Sigmoid colon (tissue), 7 donors: ENCODE results near the gene PRICKLE4. TPM values are rescaled to one million over a fixed set of nuclear protein-coding genes. Genes with fewer than 3 reads are reported as not detected.

Source experiments
- DNase-seq: peaks from one replicate; pipeline ENCODE4 v3.0.0-alpha.2; 2019
- H3K27ac ChIP-seq, 4 donors: fragments of 200-600 bp; sonication (generic); one replicate each; pipeline ENCODE4 v1.5.1; 2016 to 2019; ENCODE audit warnings: mild to moderate bottlenecking in 1 of 4
- H3K27me3 ChIP-seq, 3 donors: fragments of 200-600 bp; sonication (generic); one replicate each; pipeline ENCODE4 v1.5.1; 2019; ENCODE audit warnings: mild to moderate bottlenecking in 1 of 3
- H3K36me3 ChIP-seq, 4 donors: fragments of 200-600 bp; sonication (generic); one replicate each; pipeline ENCODE4 v1.5.1; 2016 to 2019
- H3K4me1 ChIP-seq, 4 donors: fragments of 200-600 bp; sonication (generic); one replicate each; pipeline ENCODE4 v1.5.1; 2017 to 2019
- H3K4me3 ChIP-seq, 4 donors: fragments of 200-600 bp; sonication (generic); one replicate each; pipeline ENCODE4 v1.5.1; 2017 to 2019; ENCODE audit warnings: mild to moderate bottlenecking in 2 of 4, moderate library complexity in 1 of 4
- H3K9me3 ChIP-seq, 4 donors: fragments of 200-600 bp in 3 of 4; sonication (generic) in 3 of 4; one replicate each; pipeline versions ENCODE4 v1.5.1 to v1.6.1; 2013 to 2019
- CTCF ChIP-seq, 4 experiments: fragments of 450-650 bp in 3 of 4; fragments of 200-600 bp in 1 of 4; IDR thresholded peaks; one replicate each; pipeline ENCODE4 v1.5.1; 2016 to 2019; ENCODE audit warnings: antibody characterized with exemption in 4 of 4, mild to moderate bottlenecking in 3 of 4, moderate library complexity in 2 of 4
- EP300 ChIP-seq, 4 donors: sonication (generic); formaldehyde crosslinking; IDR thresholded peaks; one replicate each; pipeline ENCODE4 v1.6.1; 2017; ENCODE audit warnings: antibody characterized with exemption in 4 of 4
- POLR2A ChIP-seq, 2 donors: fragments of 450-650 bp; IDR thresholded peaks; one replicate each; pipeline ENCODE4 v1.6.1; 2016; ENCODE audit warnings: antibody characterized with exemption in 2 of 2, mild to moderate bottlenecking in 2 of 2, moderate library complexity in 2 of 2
- POLR2AphosphoS5 ChIP-seq, 4 donors: sonication (generic); formaldehyde crosslinking; IDR thresholded peaks; one replicate each; pipeline ENCODE4 v1.6.1; 2017; ENCODE audit warnings: antibody characterized with exemption in 4 of 4
- WGBS, 2 donors: extraction: QIAGEN DNeasy Blood & Tissue Kit; methylation state at CpG; one replicate each; pipeline ENCODE4 v1.1.7; 2013; 5-methylcytosine and 5-hydroxymethylcytosine counted together
- intact Hi-C: fragments of 100-400 bp; cut with DNase I; formaldehyde crosslinking; loops from one replicate; pipeline ENCODE4 v1.15.1; 2023
- polyA plus RNA-seq, 3 donors: library from polyadenylated mRNA; stranded (reverse); fragments of 200-250 nt; gene quantifications; one replicate each; pipeline ENCODE4 v1.2.3, GENCODE V29; 2013
- total RNA-seq, 4 donors: library from RNA; depleted of rRNA; stranded (reverse); fragments of >200 nt; gene quantifications; one replicate each; pipeline ENCODE4 v1.1.0, GENCODE V29; 2016
- donor health status: healthy with polysubstance abuse.
- donor health status: Bipolar disorder and iron deficiency.
- donor health status: healthy.

PRICKLE4 gene
- total and polyA plus RNA-seq, 7 donors = 1.5 to 13.8 (median 4.1) TPM; not detected in 2

DNA sequence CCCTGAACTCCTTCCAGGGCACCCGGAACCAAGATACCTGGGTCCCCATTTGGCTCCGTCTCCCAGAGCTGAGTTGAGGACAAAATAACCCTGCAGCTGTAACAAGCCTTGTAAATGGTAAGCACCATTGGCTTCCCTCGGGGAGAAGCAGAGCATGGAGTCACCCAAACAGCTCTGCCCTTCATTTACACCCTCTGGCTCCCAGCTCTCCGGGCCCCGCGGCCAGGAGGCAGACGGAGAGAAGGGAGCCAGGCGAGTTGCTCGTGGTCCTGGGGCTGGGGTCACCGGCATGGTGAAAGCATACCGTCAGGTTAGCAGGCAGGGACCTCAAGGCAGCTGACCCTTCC lies 47.2 kb upstream of the PRICKLE4 start:
- no peaks in the 10 kb centered on the region for H3K27me3 ChIP-seq
- intact Hi-C loops = no loop called here
- DNase-seq = no peak
- no peaks in the 10 kb centered on the region for H3K9me3 ChIP-seq
- WGBS, 2 donors = 59 to 66% methylated on average over 11 of the region's 11 CpGs
- peak overlapping the region; percentile 71 to 95 (median 88) for H3K4me3 ChIP-seq
- peaks cover 0 to 6% (median 0%) of the 10 kb centered on the region in 4 donors for H3K36me3 ChIP-seq
- peak overlapping the region; percentile 96 to 98 (median 97) for H3K27ac ChIP-seq
- TF ChIP-seq POLR2A (IDR thresholded peaks at IDR 0.05) (no peak), POLR2AphosphoS5 (IDR thresholded peaks at IDR 0.05) (no peak), EP300 (IDR thresholded peaks at IDR 0.05) (no peak), CTCF (IDR thresholded peaks at IDR 0.05) (no peak)
- H3K4me1 ChIP-seq = peaks cover 0 to 61% (median 49%) of the 10 kb centered on the region in 4 donors

- WGBS, 2 donors = 2 to 3% methylated on average over 73 of the region's 73 CpGs
- peak overlapping the region; percentile 71 to 95 (median 88) for H3K4me3 ChIP-seq
- intact Hi-C loops = loop anchor here (2.0 kb wide), 2 partner anchors 45 to 53 kb away; partner anchors contain the start of genes FRS3 and TOMM6
- no peak for TF ChIP-seq CTCF (IDR thresholded peaks at IDR 0.05)
- peak; percentile 31 to 72 (median 51) for TF ChIP-seq POLR2AphosphoS5 (IDR thresholded peaks at IDR 0.05)
- H3K27me3 ChIP-seq = no peaks in the 10 kb centered on the region
- H3K4me1 ChIP-seq = peaks cover 0 to 54% (median 43%) of the 10 kb centered on the region in 4 donors
- peaks cover 0 to 6% (median 0%) of the 10 kb centered on the region in 4 donors for H3K36me3 ChIP-seq
- peak; percentile 89 for DNase-seq
- H3K27ac ChIP-seq = peak overlapping the region; percentile 96 to 98 (median 97)
- no peaks in the 10 kb centered on the region for H3K9me3 ChIP-seq
Measured at GRCh38 chr6:41733707-41734665, 46.6 kb upstream of the PRICKLE4 start.

DNA sequence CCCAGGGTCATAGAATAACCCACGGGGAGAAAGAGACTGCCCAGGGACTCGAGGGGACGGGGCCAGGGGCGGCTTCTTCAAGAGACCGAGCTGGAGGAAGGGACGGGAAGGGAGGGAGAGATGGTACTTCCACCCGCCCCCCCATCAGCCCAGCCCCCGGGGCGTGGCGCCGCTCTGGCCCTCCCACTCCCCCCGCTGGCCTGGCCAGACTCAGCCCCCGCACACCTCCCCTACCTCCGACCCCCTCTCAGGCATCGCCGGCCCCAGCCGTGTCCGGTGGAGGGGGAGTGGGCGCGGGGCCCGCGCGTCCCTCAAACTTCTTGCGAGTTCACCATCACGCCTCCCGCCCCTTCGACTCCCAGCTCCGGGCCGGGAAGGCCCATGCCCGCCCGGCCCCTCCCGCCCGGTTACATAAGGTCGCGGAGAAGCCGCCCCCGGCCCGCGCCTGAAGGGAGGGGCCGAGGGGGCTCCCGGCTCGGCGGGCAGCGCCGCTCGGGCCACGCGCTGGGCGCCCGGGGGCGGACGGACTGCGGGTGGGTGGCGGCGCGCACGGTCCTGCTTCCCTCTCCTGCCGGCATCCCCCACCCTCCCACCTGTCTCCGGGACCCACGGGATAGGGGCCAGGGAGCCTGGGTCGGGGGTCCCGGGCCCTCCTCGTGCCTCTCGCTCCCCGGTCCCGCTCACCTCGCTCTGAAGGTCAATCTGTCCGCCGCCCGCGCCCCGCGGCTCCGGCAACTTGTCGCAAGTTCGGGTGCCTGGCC lies 45.7 kb upstream of the PRICKLE4 start:
- Histone ChIP-seq H3K4me3 (peak overlapping the region; percentile 71 to 95 (median 88)), H3K36me3 (peaks cover 0 to 6% (median 0%) of the 10 kb centered on the region in 4 donors), H3K27ac (peak overlapping the region; percentile 96 to 98 (median 97)), H3K4me1 (peaks cover 0 to 46% (median 38%) of the 10 kb centered on the region in 4 donors), H3K27me3 (no peaks in the 10 kb centered on the region), H3K9me3 (no peaks in the 10 kb centered on the region)
- peak; percentile 92 for DNase-seq
- intact Hi-C loops = loop anchor here (1.0 to 2.0 kb wide), 3 partner anchors 29 to 52 kb away; partner anchors contain the start of genes FRS3 and TOMM6
- WGBS, 2 donors = 0 to 1% methylated on average over 76 of the region's 76 CpGs
- no peak for TF ChIP-seq EP300 (IDR thresholded peaks at IDR 0.05)
- no peak for TF ChIP-seq POLR2AphosphoS5 (IDR thresholded peaks at IDR 0.05)
- no peak for TF ChIP-seq CTCF (IDR thresholded peaks at IDR 0.05)
- no peak for TF ChIP-seq POLR2A (IDR thresholded peaks at IDR 0.05)

DNA sequence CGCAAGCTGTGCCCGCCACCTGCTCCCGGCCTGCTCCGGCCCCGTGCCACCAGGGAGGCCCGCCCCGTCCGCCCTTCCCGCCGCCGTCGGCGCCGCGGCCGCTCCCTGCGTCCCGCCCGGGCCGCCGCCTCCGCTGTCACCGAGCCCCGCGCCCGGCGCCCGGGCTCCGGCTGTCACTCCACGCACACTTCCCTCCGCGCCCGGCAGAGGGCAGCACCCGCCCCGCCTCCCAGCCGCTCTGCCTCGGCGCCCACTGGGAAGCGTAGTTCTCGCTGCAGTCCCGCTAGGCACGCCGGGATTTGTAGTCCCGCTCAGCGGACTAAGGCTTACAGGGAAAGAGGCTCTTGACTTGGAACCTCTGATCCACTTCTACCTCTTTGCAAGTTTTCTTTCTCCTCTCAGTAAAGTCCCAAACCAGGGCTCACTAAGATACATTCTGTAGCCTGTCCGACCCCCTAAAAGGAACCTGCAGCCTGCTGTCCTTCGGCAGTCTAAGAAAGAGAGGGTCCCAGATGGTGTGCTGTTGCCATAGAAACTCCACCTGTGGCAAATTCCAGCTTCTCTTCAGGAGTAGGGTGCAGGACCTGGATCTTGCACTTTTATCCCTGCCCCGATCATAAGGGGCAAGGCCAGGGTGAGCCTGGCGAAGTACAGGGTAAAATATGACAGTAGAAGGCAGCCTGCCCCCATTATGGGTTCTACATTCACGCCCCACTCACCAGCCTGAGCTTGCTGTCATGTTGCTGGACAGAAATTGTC lies 45.0 kb upstream of the PRICKLE4 start, which contains the start of gene TFEB:
Gene TFEB, minus strand, starts transcription at position 182 of the 759 bp plus-strand sequence. CDS start 44,395 bp downstream, outside the sequence.
- peaks cover 0 to 6% (median 0%) of the 10 kb centered on the region in 4 donors for H3K36me3 ChIP-seq
- H3K27me3 ChIP-seq = no peaks in the 10 kb centered on the region
- WGBS, 2 donors = 7 to 8% methylated on average over 50 of the region's 50 CpGs
- peak within 1 kb of the TSS; percentile 96 to 98 (median 97) for H3K27ac ChIP-seq
- H3K4me3 ChIP-seq = peak within 1 kb of the TSS; percentile 71 to 95 (median 88)
- H3K4me1 ChIP-seq = peaks cover 0 to 41% (median 32%) of the 10 kb centered on the region in 4 donors
- TF ChIP-seq CTCF (IDR thresholded peaks at IDR 0.05) (peak; percentile 66 to 79 (median 72)), POLR2A (IDR thresholded peaks at IDR 0.05) (no peak), POLR2AphosphoS5 (IDR thresholded peaks at IDR 0.05) (peak; percentile 56 to 83 (median 81)), EP300 (IDR thresholded peaks at IDR 0.05) (no peak)
- intact Hi-C loops = loop anchor here (1.0 to 2.0 kb wide), 3 partner anchors 29 to 51 kb away; partner anchors contain the start of genes FRS3 and TOMM6
- peak; percentile 97 for DNase-seq
- no peaks in the 10 kb centered on the region for H3K9me3 ChIP-seq
